ENCODE measurements around the gene ABHD16B.
"Not testable (repeated sequence)": the region's sequence is repeated elsewhere in the genome, so short reads cannot be mapped to it uniquely, and the experiment has no call there.

The ABHD16B gene

GRCh38 chr20:63873477-63873971 is 12.2 kb downstream of the ABHD16B start:
- H3K36me3 ChIP-seq (replicated peaks; ENCODE audit: low read depth, low read length) = peaks cover 50% of the 10 kb centered on the region
- no peaks in the 10 kb centered on the region for H3K27me3 ChIP-seq (ENCODE audit: low read depth, low read length)
- TF ChIP-seq EZH2phosphoT487 (IDR thresholded peaks at IDR 0.05; ENCODE audit: low read depth) (no peak), CTCF (IDR thresholded peaks at IDR 0.05; ENCODE audit: low read depth, low read length) (no peak)
- H3K79me2 ChIP-seq (ENCODE audit: low read length) = peaks cover 8% of the 10 kb centered on the region; the same call in 1 of the 2 replicates
- no peak overlapping the region for H3K27ac ChIP-seq (ENCODE audit: low read length)
- no peak overlapping the region for H3K4me2 ChIP-seq (ENCODE audit: low read length)
- no peak overlapping the region for H3K9ac ChIP-seq (ENCODE audit: low read length)
- 0 out of 2 replicates have a peak, but pooled peaks cover 3% of the 10 kb centered on the region for H4K20me1 ChIP-seq (ENCODE audit: insufficient read depth, low read length)
- no peaks in the 10 kb centered on the region for H3K4me1 ChIP-seq (ENCODE audit: low read length)
- no peak overlapping the region for H3K4me3 ChIP-seq (ENCODE audit: low read length)
- no peak overlapping the region for H2AFZ ChIP-seq (ENCODE audit: low read depth, low read length)
- H3K9me3 ChIP-seq (ENCODE audit: insufficient read depth, low read length) = no peaks in the 10 kb centered on the region

GRCh38 chr20:63874241-63874640 is 12.9 kb downstream of the ABHD16B start:
- not testable (repeated sequence) for H3K4me2 ChIP-seq (ENCODE audit: low read length); H2AFZ ChIP-seq (ENCODE audit: low read depth, low read length); H3K27me3 ChIP-seq (ENCODE audit: low read depth, low read length); H3K9me3 ChIP-seq (ENCODE audit: insufficient read depth, low read length); H3K4me3 ChIP-seq (ENCODE audit: low read length); H3K4me1 ChIP-seq (ENCODE audit: low read length); H3K27ac ChIP-seq (ENCODE audit: low read length); H3K79me2 ChIP-seq (ENCODE audit: low read length); H3K9ac ChIP-seq (ENCODE audit: low read length); H4K20me1 ChIP-seq (ENCODE audit: insufficient read depth, low read length)
- peaks cover 53% of the 10 kb centered on the region for H3K36me3 ChIP-seq (replicated peaks; ENCODE audit: low read depth, low read length)

- H3K9ac ChIP-seq (ENCODE audit: low read length) = no peak overlapping the region
- H2AFZ ChIP-seq (ENCODE audit: low read depth, low read length) = no peak overlapping the region
- H3K27ac ChIP-seq (ENCODE audit: low read length) = no peak overlapping the region
- H3K36me3 ChIP-seq (replicated peaks; ENCODE audit: low read depth, low read length) = peaks cover 46% of the 10 kb centered on the region
- H4K20me1 ChIP-seq (ENCODE audit: insufficient read depth, low read length) = 0 out of 2 replicates have a peak, but pooled peaks cover 6% of the 10 kb centered on the region
- H3K79me2 ChIP-seq (ENCODE audit: low read length) = no peaks in the 10 kb centered on the region
- no peaks in the 10 kb centered on the region for H3K9me3 ChIP-seq (ENCODE audit: insufficient read depth, low read length)
- no peak overlapping the region for H3K4me3 ChIP-seq (ENCODE audit: low read length)
- no peak overlapping the region for H3K4me2 ChIP-seq (ENCODE audit: low read length)
- no peaks in the 10 kb centered on the region for H3K27me3 ChIP-seq (ENCODE audit: low read depth, low read length)
- TF ChIP-seq CTCF (IDR thresholded peaks at IDR 0.05; ENCODE audit: low read depth, low read length) (no peak), EZH2phosphoT487 (IDR thresholded peaks at IDR 0.05; ENCODE audit: low read depth) (no peak)
- H3K4me1 ChIP-seq (ENCODE audit: low read length) = no peaks in the 10 kb centered on the region
These were observed 15.3 kb downstream of the ABHD16B start for GRCh38 chr20:63876489-63877036.

GRCh38 chr20:63877755-63878470 is 16.6 kb downstream of the ABHD16B start:
- no peaks in the 10 kb centered on the region for H3K79me2 ChIP-seq (ENCODE audit: low read length)
- peaks cover 46% of the 10 kb centered on the region for H3K36me3 ChIP-seq (replicated peaks; ENCODE audit: low read depth, low read length)
- peaks cover 6% of the 10 kb centered on the region; the same call in 1 of the 2 replicates for H4K20me1 ChIP-seq (ENCODE audit: insufficient read depth, low read length)
- no peak overlapping the region for H2AFZ ChIP-seq (ENCODE audit: low read depth, low read length)
- no peaks in the 10 kb centered on the region for H3K4me1 ChIP-seq (ENCODE audit: low read length)
- H3K27me3 ChIP-seq (ENCODE audit: low read depth, low read length) = no peaks in the 10 kb centered on the region
- no peak overlapping the region for H3K4me2 ChIP-seq (ENCODE audit: low read length)
- H3K9me3 ChIP-seq (ENCODE audit: insufficient read depth, low read length) = no peaks in the 10 kb centered on the region
- H3K4me3 ChIP-seq (ENCODE audit: low read length) = no peak overlapping the region
- TF ChIP-seq CTCF (IDR thresholded peaks at IDR 0.05; ENCODE audit: low read depth, low read length) (no peak), EZH2phosphoT487 (IDR thresholded peaks at IDR 0.05; ENCODE audit: low read depth) (no peak)
- no peak overlapping the region for H3K27ac ChIP-seq (ENCODE audit: low read length)
- no peak overlapping the region for H3K9ac ChIP-seq (ENCODE audit: low read length)
